B cell (primary cell): Measurements from ENCODE around the gene DHH. TPM values are rescaled to one million over a fixed set of nuclear protein-coding genes. Genes with fewer than 3 reads are reported as not detected.

Experiments
- ATAC-seq: fragments of 200-7000 bp; cut with Tn5 transposase; one replicate; pipeline ENCODE4 v1.10.0; 2021; ENCODE audit warnings: low read depth, mild to moderate bottlenecking, moderate number of reproducible peaks, moderate library complexity
- CTCF ChIA-PET: fragments of 350-600 bp; sonication (Branson Sonifier 250); formaldehyde crosslinking; loops from one replicate; lab custom pipeline; 2021; ENCODE audit warnings: antibody characterized with exemption, inconsistent platforms; lab: Charles Lee
- POLR2A ChIA-PET: fragments of 350-600 bp; sonication (Branson Sonifier 250); formaldehyde crosslinking; loops from one replicate; lab custom pipeline; 2021; ENCODE audit warnings: antibody characterized with exemption; lab: Charles Lee
- DNase-seq: peaks from one replicate; pipeline ENCODE4 v3.0.0; 2013
- H2AFZ ChIP-seq: 2 replicates; pipeline ENCODE4 v1.6.1; 2012; ENCODE audit warnings: mild to moderate bottlenecking, low read depth, low read length; ENCODE audit not compliant: insufficient read depth, poor library complexity, severe bottlenecking
- H3K27ac ChIP-seq, 2 donors: 1 replicate in 1 of 2; 2 replicates in 1 of 2; pipeline ENCODE4 v1.5.1; 2012 to 2013; ENCODE audit warnings: low read length in 2 of 2, mild to moderate bottlenecking in 2 of 2, moderate library complexity in 1 of 2
- H3K27me3 ChIP-seq, 4 experiments: fragments of 200-600 bp in 1 of 4; sonication (generic) in 1 of 4; replicated peaks in 1 of 4; 1 replicate in 2 of 4; 2 replicates in 2 of 4; pipeline versions ENCODE4 v1.6.1 to v1.7.0; 2013 to 2016; ENCODE audit warnings: low read length in 3 of 4, mild to moderate bottlenecking in 2 of 4, mixed read lengths in 1 of 4, moderate library complexity in 1 of 4; ENCODE audit not compliant: insufficient read depth in 4 of 4, control insufficient read depth in 3 of 4; ENCODE audit errors: control extremely low read depth in 1 of 4
- H3K36me3 ChIP-seq, 2 experiments: replicated peaks in 1 of 2; 1 replicate in 1 of 2; 2 replicates in 1 of 2; pipeline versions ENCODE4 v1.6.1 to v1.7.1; 2013; ENCODE audit warnings: low read length in 1 of 2; ENCODE audit not compliant: insufficient read depth in 2 of 2, control insufficient read depth in 1 of 2; ENCODE audit errors: control extremely low read depth in 1 of 2, extremely low read depth in 1 of 2
- H3K4me1 ChIP-seq, 2 donors: fragments of 200-600 bp in 1 of 2; sonication (generic) in 1 of 2; 1 replicate in 1 of 2; 2 replicates in 1 of 2; pipeline versions ENCODE4 v1.5.1 to v1.6.1; 2013 to 2017; ENCODE audit warnings: low read length in 2 of 2; ENCODE audit not compliant: control insufficient read depth in 2 of 2, insufficient read depth in 2 of 2
- H3K4me2 ChIP-seq: replicated peaks from 2 replicates; pipeline ENCODE3; 2012; ENCODE audit warnings: mild to moderate bottlenecking, low read depth, low read length; ENCODE audit not compliant: poor library complexity, severe bottlenecking
- H3K4me3 ChIP-seq, 5 experiments: fragments of 200-600 bp in 1 of 5; sonication (generic) in 1 of 5; 1 replicate in 3 of 5; 2 replicates in 2 of 5; pipeline versions ENCODE4 v1.5.1 to v1.7.0; 2011 to 2016; ENCODE audit warnings: low read length in 4 of 5, mild to moderate bottlenecking in 4 of 5, low read depth in 2 of 5, control low read depth in 1 of 5, moderate library complexity in 1 of 5; ENCODE audit not compliant: insufficient read depth in 1 of 5; ENCODE audit errors: control extremely low read depth in 1 of 5, extremely low read depth in 1 of 5
- H3K79me2 ChIP-seq: fragments of 200-600 bp; sonication (generic); one replicate; pipeline ENCODE4 v1.6.0; 2016; ENCODE audit warnings: low read length; ENCODE audit not compliant: control insufficient read depth, insufficient read depth
- H3K9ac ChIP-seq: fragments of 200-600 bp; sonication (generic); 2 replicates; pipeline ENCODE4 v1.6.1; 2017; ENCODE audit warnings: mild to moderate bottlenecking, low read length, moderate library complexity
- H3K9me3 ChIP-seq, 3 donors: one replicate each; pipeline versions ENCODE4 v1.6.1 to v1.7.1; 2013; ENCODE audit warnings: low read length in 2 of 3; ENCODE audit not compliant: control insufficient read depth in 2 of 3, insufficient read depth in 1 of 3; ENCODE audit errors: control extremely low read depth in 1 of 3
- H4K20me1 ChIP-seq: 2 replicates; pipeline ENCODE4 v1.6.0; 2012; ENCODE audit warnings: mild to moderate bottlenecking, low read length; ENCODE audit not compliant: insufficient read depth, control insufficient read depth, poor library complexity, severe bottlenecking
- H3K27ac Mint-ChIP-seq: one replicate; pipeline ENCODE4 v1.8.0; 2021; ENCODE audit warnings: mixed read lengths
- H3K27me3 Mint-ChIP-seq: one replicate; pipeline ENCODE4 v1.8.0; 2021; ENCODE audit warnings: mixed read lengths
- H3K4me1 Mint-ChIP-seq: one replicate; pipeline ENCODE4 v1.8.0; 2021; ENCODE audit warnings: mixed read lengths
- H3K4me3 Mint-ChIP-seq: one replicate; pipeline ENCODE4 v1.8.0; 2021; ENCODE audit warnings: mixed read lengths
- H3K9me3 Mint-ChIP-seq: one replicate; pipeline ENCODE4 v1.8.0; 2022; ENCODE audit warnings: mixed read lengths; ENCODE audit not compliant: insufficient read depth
- CTCF ChIP-seq: fragments of 200-600 bp; IDR thresholded peaks from one replicate; pipeline ENCODE4 v1.8.0; 2022; ENCODE audit warnings: antibody characterized with exemption, mild to moderate bottlenecking
- EZH2 ChIP-seq: IDR thresholded peaks from 2 replicates; pipeline ENCODE4 v1.6.1; 2012; ENCODE audit warnings: borderline replicate concordance, low read depth, mild to moderate bottlenecking, moderate library complexity, low read length; ENCODE audit not compliant: insufficient read depth, poor library complexity, severe bottlenecking
- WGBS: methylation state at CpG from one replicate; pipeline ENCODE4 v1.1.5; 2013; ENCODE audit warnings: missing lambda C conversion rate; ENCODE audit not compliant: insufficient coverage; 5-methylcytosine and 5-hydroxymethylcytosine counted together
- intact Hi-C: fragments of 100-400 bp; cut with micrococcal nuclease; formaldehyde crosslinking; loops from one replicate; pipeline ENCODE4 v1.10.0; 2022
- polyA plus RNA-seq: library from polyadenylated mRNA; depleted of rRNA; stranded (reverse); fragments of >200 nt; gene quantifications from 2 replicates; pipeline ENCODE4 v1.2.3, GENCODE V29; 2012
- total RNA-seq, 2 donors: library from RNA; stranded (reverse); fragments of 120-200 nt in 1 of 2; gene quantifications; 1 replicate in 1 of 2; 2 replicates in 1 of 2; pipeline versions ENCODE4 v1.2.3 to v1.2.4, GENCODE V29; 2013 to 2022

The DHH gene
- total and polyA plus RNA-seq, 2 donors (not counting 1 experiment from before 2014, with no cell fraction given): 0.07 to 0.81 TPM

GRCh38 chr12:49144384-49144783, 49.8 kb upstream of the DHH start:
- no peaks in the 10 kb centered on the region for H3K4me1 ChIP-seq
- H3K9me3 Mint-ChIP-seq: no peaks in the 10 kb centered on the region
- 100% methylated on average over 2 of the region's 2 CpGs for WGBS
- H3K79me2 ChIP-seq: peaks cover 20% of the 10 kb centered on the region
- H3K9ac ChIP-seq: no peak overlapping the region
- DNase-seq (no peak), ATAC-seq (no peak)
- H3K9me3 ChIP-seq: no peaks in the 10 kb centered on the region
- H2AFZ ChIP-seq: no peak overlapping the region
- H3K27me3 Mint-ChIP-seq: no peaks in the 10 kb centered on the region
- intact Hi-C loops: no loop called here
- no peaks in the 10 kb centered on the region for H3K4me1 Mint-ChIP-seq
- ChIA-PET POLR2A (no interaction called here), CTCF (interaction anchor here (0.8 to 1.2 kb wide), 2 partner anchors 77 to 82 kb away, joined by 3 read pairs; no protein-coding TSS in a partner anchor)
- H3K27me3 ChIP-seq: no peaks in the 10 kb centered on the region
- H3K27ac Mint-ChIP-seq: no peak overlapping the region
- H3K4me3 ChIP-seq: no peak overlapping the region
- H3K27ac ChIP-seq: no peak overlapping the region
- H3K4me3 Mint-ChIP-seq: no peak overlapping the region
- H3K4me2 ChIP-seq: no peak overlapping the region
- H3K36me3 ChIP-seq: no peaks in the 10 kb centered on the region
- no peaks in the 10 kb centered on the region for H4K20me1 ChIP-seq
- no peak for TF ChIP-seq EZH2

GRCh38 chr12:49138999-49139398, 44.4 kb upstream of the DHH start:
- WGBS: no CpG with 5 or more reads among the region's 2 CpGs
- intact Hi-C loops: no loop called here
- H4K20me1 ChIP-seq: no peaks in the 10 kb centered on the region
- H3K4me2 ChIP-seq: no peak overlapping the region
- ChIA-PET CTCF (interaction anchor here (1.1 to 1.5 kb wide), 3 partner anchors 41 to 49 kb away, joined by 3 read pairs; no protein-coding TSS in a partner anchor), POLR2A (no interaction called here)
- no peaks in the 10 kb centered on the region for H3K27me3 ChIP-seq
- DNase-seq: no peak
- H3K4me3 ChIP-seq: no peak overlapping the region
- H3K79me2 ChIP-seq: peaks cover 30% of the 10 kb centered on the region
- Mint-ChIP-seq H3K4me3 (no peak overlapping the region), H3K27me3 (no peaks in the 10 kb centered on the region), H3K27ac (no peak overlapping the region), H3K4me1 (peaks cover 3% of the 10 kb centered on the region), H3K9me3 (no peaks in the 10 kb centered on the region)
- no peak overlapping the region for H2AFZ ChIP-seq
- no peak overlapping the region for H3K27ac ChIP-seq
- H3K36me3 ChIP-seq: no peaks in the 10 kb centered on the region
- H3K9me3 ChIP-seq: no peaks in the 10 kb centered on the region
- H3K9ac ChIP-seq: no peak overlapping the region
- TF ChIP-seq CTCF: no peak
- TF ChIP-seq EZH2: no peak
- ATAC-seq: no peak
- H3K4me1 ChIP-seq: no peaks in the 10 kb centered on the region
